Liver (tissue), 9 donors: ENCODE measurements around the gene TRMT61A. TPM values are rescaled to one million over a fixed set of nuclear protein-coding genes. Genes with fewer than 3 reads are reported as not detected.

Experiments used
- DNase-seq: peaks from one replicate; pipeline ENCODE4 v3.0.0-alpha.2; 2017; ENCODE audit warnings: low spot score
- H3K27ac ChIP-seq, 2 donors: one replicate each; pipeline ENCODE4 v1.7.0; 2013; ENCODE audit warnings: inconsistent platforms in 2 of 2, low read length in 2 of 2, control low read depth in 1 of 2, low read depth in 1 of 2, mild to moderate bottlenecking in 1 of 2
- H3K27me3 ChIP-seq, 4 donors: one replicate each; pipeline versions ENCODE4 v1.6.1 to v1.7.0; 2013; ENCODE audit warnings: low read length in 3 of 4, inconsistent platforms in 1 of 4, mild to moderate bottlenecking in 1 of 4, moderate library complexity in 1 of 4; ENCODE audit not compliant: control insufficient read depth in 4 of 4, insufficient read depth in 4 of 4
- H3K36me3 ChIP-seq, 4 donors: one replicate each; pipeline versions ENCODE4 v1.6.1 to v1.7.0; 2013; ENCODE audit warnings: low read length in 3 of 4, mild to moderate bottlenecking in 3 of 4, low read depth in 1 of 4, moderate library complexity in 1 of 4; ENCODE audit not compliant: control insufficient read depth in 4 of 4, insufficient read depth in 3 of 4
- H3K4me1 ChIP-seq, 4 donors: one replicate each; pipeline versions ENCODE4 v1.6.1 to v1.7.0; 2013; ENCODE audit warnings: low read length in 3 of 4, mild to moderate bottlenecking in 3 of 4, moderate library complexity in 1 of 4; ENCODE audit not compliant: control insufficient read depth in 4 of 4, insufficient read depth in 4 of 4
- H3K4me3 ChIP-seq, 3 donors: one replicate each; pipeline versions ENCODE4 v1.6.1 to v1.7.0; 2013; ENCODE audit warnings: low read length in 3 of 3, control low read depth in 1 of 3, low read depth in 1 of 3, mild to moderate bottlenecking in 1 of 3
- H3K9ac ChIP-seq, 2 donors: one replicate each; pipeline ENCODE4 v1.7.0; 2013; ENCODE audit warnings: low read length in 2 of 2, mild to moderate bottlenecking in 2 of 2, moderate library complexity in 2 of 2, control low read depth in 1 of 2, low read depth in 1 of 2
- H3K9me3 ChIP-seq, 4 donors: one replicate each; pipeline versions ENCODE4 v1.6.1 to v1.7.0; 2013; ENCODE audit warnings: low read length in 3 of 4; ENCODE audit not compliant: control insufficient read depth in 4 of 4
- CTCF ChIP-seq: fragments of 150-350 bp; IDR thresholded peaks from 2 replicates; pipeline ENCODE4 v1.5.1; 2017; ENCODE audit warnings: improper control_type of control experiment, low read depth, low read length; ENCODE audit not compliant: missing input control
- FOXA2 ChIP-seq: IDR thresholded peaks from 2 replicates; pipeline ENCODE4 v1.6.1; 2016; ENCODE audit warnings: antibody characterized with exemption
- GABPA ChIP-seq, 2 donors: IDR thresholded peaks in 1 of 2; conservative IDR thresholded peaks in 1 of 2; 2 replicates each; pipeline ENCODE4 v1.6.1; 2016; ENCODE audit warnings: antibody characterized with exemption in 2 of 2, mild to moderate bottlenecking in 1 of 2, moderate library complexity in 1 of 2
- HNF4G ChIP-seq: IDR thresholded peaks from 2 replicates; pipeline ENCODE4 v1.6.1; 2016; ENCODE audit warnings: antibody characterized with exemption
- JUND ChIP-seq, 2 donors: IDR thresholded peaks; 2 replicates each; pipeline ENCODE4 v1.6.1; 2016; ENCODE audit warnings: antibody characterized with exemption in 2 of 2
- NR2F2 ChIP-seq: IDR thresholded peaks from 2 replicates; pipeline ENCODE4 v1.6.1; 2016; ENCODE audit warnings: antibody characterized with exemption
- RAD21 ChIP-seq, 2 donors: IDR thresholded peaks; 2 replicates each; pipeline ENCODE4 v1.6.1; 2016; ENCODE audit warnings: antibody characterized with exemption in 2 of 2, mild to moderate bottlenecking in 2 of 2
- REST ChIP-seq: IDR thresholded peaks from 2 replicates; pipeline ENCODE4 v1.6.1; 2016; ENCODE audit warnings: antibody characterized with exemption, mild to moderate bottlenecking
- RXRA ChIP-seq, 2 donors: IDR thresholded peaks; 2 replicates each; pipeline ENCODE4 v1.6.1; 2017 to 2018; ENCODE audit warnings: antibody characterized with exemption in 2 of 2, mild to moderate bottlenecking in 1 of 2
- SP1 ChIP-seq: IDR thresholded peaks from 2 replicates; pipeline ENCODE4 v1.6.1; 2018; ENCODE audit warnings: antibody characterized with exemption, mild to moderate bottlenecking
- TAF1 ChIP-seq: conservative IDR thresholded peaks from 2 replicates; pipeline ENCODE4 v1.6.1; 2016; ENCODE audit warnings: antibody characterized with exemption, mild to moderate bottlenecking
- YY1 ChIP-seq: IDR thresholded peaks from 2 replicates; pipeline ENCODE4 v1.6.1; 2016; ENCODE audit warnings: antibody characterized with exemption, mild to moderate bottlenecking
- ZBTB33 ChIP-seq: IDR thresholded peaks from 2 replicates; pipeline ENCODE4 v1.6.1; 2016; ENCODE audit warnings: antibody characterized with exemption
- WGBS: extraction: QIAGEN DNeasy Blood & Tissue Kit; methylation state at CpG from one replicate; pipeline ENCODE4 v1.1.7; 2013; 5-methylcytosine and 5-hydroxymethylcytosine counted together
- polyA plus RNA-seq, 2 donors: library from polyadenylated mRNA; stranded (reverse) in 1 of 2; unstranded in 1 of 2; fragments of 200-250 nt in 1 of 2; fragments of >200 nt in 1 of 2; fragmentation: Nextera tagmentation in 1 of 2; extraction: Ambion mirVana in 1 of 2; gene quantifications; one replicate each; pipeline versions ENCODE4 v1.2.1 to v1.2.3, GENCODE V29; 2013 to 2015
- total RNA-seq, 2 donors: library from RNA; depleted of rRNA; stranded (reverse); fragments of >200 nt; gene quantifications; one replicate each; pipeline ENCODE4 v1.2.3, GENCODE V29; 2014
- TF ChIP-seq, protein P1 (sequence below): IDR thresholded peaks from 2 replicates; pipeline ENCODE4 v1.6.1; 2016; ENCODE audit warnings: antibody characterized with exemption
- donor health status: healthy.
- donor health status: healthy.
- donor health status: healthy.
- donor health status: healthy.
- donor health status: healthy.

TRMT61A gene
- total and polyA plus RNA-seq, 4 donors = 4.1 to 8.0 (median 6.5) TPM

DNA sequence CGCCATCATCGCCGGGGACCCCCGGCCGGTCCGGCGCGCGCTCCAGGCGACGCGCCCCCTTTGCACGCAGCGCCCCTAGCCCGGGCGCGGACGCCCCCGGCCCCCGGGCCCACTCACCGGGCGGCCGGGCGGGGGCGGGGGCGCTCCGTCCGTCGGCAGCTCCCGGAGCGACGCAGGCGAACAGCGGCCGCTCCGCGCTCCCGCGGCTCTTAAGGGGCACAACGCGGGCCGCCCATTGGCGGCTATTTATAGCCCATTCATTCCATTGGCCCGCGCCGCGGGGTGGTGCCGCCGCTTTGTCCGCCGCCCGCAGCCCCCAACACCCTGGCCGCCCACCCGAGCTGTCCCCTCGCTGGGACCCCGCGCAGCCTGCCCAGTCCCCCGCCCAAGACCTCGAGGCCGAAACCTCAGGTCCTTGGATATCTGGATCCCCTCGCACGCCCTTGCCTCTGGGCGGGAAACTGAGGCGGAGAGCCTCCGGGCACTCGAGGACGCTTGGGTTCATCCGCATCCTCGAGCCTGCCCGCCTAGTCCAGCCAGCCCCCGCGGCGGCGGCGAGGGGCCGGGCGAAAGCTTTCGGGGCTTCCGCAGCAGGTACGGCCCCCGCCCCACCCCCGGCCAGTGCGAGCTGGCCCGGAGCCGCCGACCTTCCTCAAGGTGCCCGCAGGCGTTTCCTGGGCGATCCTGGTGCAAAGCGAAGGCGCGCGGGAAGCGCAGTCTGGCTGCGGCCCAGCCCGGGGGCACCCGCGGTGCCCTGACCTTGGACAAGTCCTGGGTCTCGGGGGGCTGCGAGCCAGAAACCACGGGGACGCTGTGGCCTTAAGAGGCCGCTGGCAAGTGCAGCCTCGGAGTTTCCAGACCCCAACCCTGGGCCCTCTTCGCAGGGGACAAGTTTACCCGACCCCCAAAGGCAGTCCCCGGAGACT, 6.1 kb upstream of the TRMT61A start, which contains the start of gene CKB:
TSS of gene CKB (minus strand) at position 182 of the 926 bp plus-strand sequence. CDS start 337 bp downstream, outside the sequence.
- Histone ChIP-seq H3K4me3 (peak within 1 kb of the TSS in 1 of 3 donors; percentile 51), H3K27me3 (no peaks in the 10 kb centered on the region), H3K9me3 (no peaks in the 10 kb centered on the region), H3K36me3 (no peaks in the 10 kb centered on the region), H3K9ac (no peak within 1 kb of the TSS), H3K27ac (peak within 1 kb of the TSS in 1 of 2 donors; percentile 12), H3K4me1 (peaks cover 21 to 74% (median 33%) of the 10 kb centered on the region in 4 donors)
- TF ChIP-seq, protein P1, sequence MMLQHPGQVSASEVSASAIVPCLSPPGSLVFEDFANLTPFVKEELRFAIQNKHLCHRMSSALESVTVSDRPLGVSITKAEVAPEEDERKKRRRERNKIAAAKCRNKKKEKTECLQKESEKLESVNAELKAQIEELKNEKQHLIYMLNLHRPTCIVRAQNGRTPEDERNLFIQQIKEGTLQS = no peak
- no peak for TF ChIP-seq RXRA (IDR thresholded peaks at IDR 0.05)
- TF ChIP-seq JUND (IDR thresholded peaks at IDR 0.05) = no peak
- no peak for TF ChIP-seq FOXA2
- no peak for TF ChIP-seq GABPA (IDR thresholded peaks at IDR 0.05 in 1 of 2, conservative IDR thresholded peaks at IDR 0.05 in 1 of 2)
- TF ChIP-seq HNF4G = no peak
- no peak for TF ChIP-seq TAF1
- TF ChIP-seq ZBTB33 = no peak
- TF ChIP-seq REST = no peak
- no peak for TF ChIP-seq SP1
- TF ChIP-seq CTCF = no peak
- WGBS = 8% methylated on average over 107 of the region's 107 CpGs
- no peak for DNase-seq

GRCh38 chr14:103523575-103523954, 5.4 kb upstream of the TRMT61A start:
- Histone ChIP-seq H3K9ac (no peak overlapping the region), H3K4me3 (no peak overlapping the region), H3K27ac (no peak overlapping the region), H3K4me1 (peaks cover 28 to 75% (median 35%) of the 10 kb centered on the region in 4 donors), H3K36me3 (no peaks in the 10 kb centered on the region), H3K9me3 (no peaks in the 10 kb centered on the region), H3K27me3 (no peaks in the 10 kb centered on the region)
- TF ChIP-seq NR2F2 (no peak), CTCF (no peak), HNF4G (no peak), JUND (IDR thresholded peaks at IDR 0.05) (no peak), YY1 (no peak), RAD21 (IDR thresholded peaks at IDR 0.05) (no peak), TAF1 (no peak), ZBTB33 (no peak)
- no peak for DNase-seq
- WGBS = 72% methylated on average over 10 of the region's 10 CpGs
